Nephron (organoid): Measurements from ENCODE around the gene CLEC4G.

Experiments used
- H3K27ac Mint-ChIP-seq, 3 experiments: 2 replicates each; pipeline ENCODE4 v1.8.0; 2020; ENCODE audit warnings: mixed read lengths in 3 of 3, mild to moderate bottlenecking in 2 of 3, moderate library complexity in 1 of 3
- H3K27me3 Mint-ChIP-seq: 2 replicates; pipeline ENCODE4 v1.8.0; 2021; ENCODE audit warnings: low read depth, mild to moderate bottlenecking, moderate library complexity, mixed read lengths
- H3K36me3 Mint-ChIP-seq: 2 replicates; pipeline ENCODE4 v1.8.0; 2020; ENCODE audit warnings: low read depth, mixed read lengths
- H3K4me1 Mint-ChIP-seq: 2 replicates; pipeline ENCODE4 v1.8.0; 2020; ENCODE audit warnings: mixed read lengths
- H3K4me3 Mint-ChIP-seq, 3 experiments: 2 replicates each; pipeline ENCODE4 v1.8.0; 2020; ENCODE audit warnings: mild to moderate bottlenecking in 3 of 3, mixed read lengths in 3 of 3, moderate library complexity in 2 of 3
- H3K9me3 Mint-ChIP-seq: 2 replicates; pipeline ENCODE4 v1.8.0; 2020; ENCODE audit warnings: mixed read lengths
- CTCF ChIP-seq, 3 experiments: fragments of 200-600 bp; sonication (generic); IDR thresholded peaks; one replicate each; pipeline ENCODE4 v1.5.0; 2021; ENCODE audit warnings: antibody characterized with exemption in 3 of 3; ENCODE audit not compliant: unreplicated experiment in 3 of 3

The CLEC4G gene

GRCh38 chr19:7679771-7680605 is 51.9 kb downstream of the CLEC4G start:
- Mint-ChIP-seq H3K27ac (peak overlapping the region in 1 of 3 experiments; percentile 8), H3K4me3 (peak overlapping the region; percentile 83 to 94 (median 85)), H3K4me1 (peaks cover 6% of the 10 kb centered on the region), H3K9me3 (no peaks in the 10 kb centered on the region), H3K36me3 (peaks cover 15% of the 10 kb centered on the region), H3K27me3 (peaks cover 20% of the 10 kb centered on the region)
- no peak for TF ChIP-seq CTCF (IDR thresholded peaks at IDR 0.05; ENCODE audit: unreplicated experiment in 3 of 3)

GRCh38 chr19:7678971-7679751 is 52.7 kb downstream of the CLEC4G start:
- Mint-ChIP-seq H3K27ac (peak overlapping the region in 2 of 3 experiments; percentile 8 to 50), H3K9me3 (peaks cover 3% of the 10 kb centered on the region), H3K4me3 (peak overlapping the region; percentile 82 to 94 (median 85)), H3K27me3 (peaks cover 26% of the 10 kb centered on the region), H3K36me3 (peaks cover 15% of the 10 kb centered on the region), H3K4me1 (peaks cover 11% of the 10 kb centered on the region)
- TF ChIP-seq CTCF (IDR thresholded peaks at IDR 0.05; ENCODE audit: unreplicated experiment in 3 of 3), result no peak
